Activated CD4-positive, alpha-beta T cell treated with anti-CD3 and anti-CD28 coated beads, Interleukin-2, amount 10 ng/mL, durations not matched to agents 24 days and 14 days (primary cell): ENCODE data around the gene DICER1. TPM values are rescaled to one million over a fixed set of nuclear protein-coding genes. Genes with fewer than 3 reads are reported as not detected.

Experiments
- DNase-seq: peaks from one replicate; pipeline ENCODE4 v3.0.0; 2022
- H3K27ac Mint-ChIP-seq: one replicate; pipeline ENCODE4 v1.8.0; 2022; ENCODE audit warnings: mild to moderate bottlenecking, mixed read lengths
- H3K27me3 Mint-ChIP-seq: one replicate; pipeline ENCODE4 v1.8.0; 2022; ENCODE audit warnings: mixed read lengths
- H3K36me3 Mint-ChIP-seq: one replicate; pipeline ENCODE4 v1.8.0; 2022; ENCODE audit warnings: low read depth, mild to moderate bottlenecking, mixed read lengths
- H3K4me1 Mint-ChIP-seq: one replicate; pipeline ENCODE4 v1.8.0; 2021; ENCODE audit warnings: mixed read lengths
- H3K4me3 Mint-ChIP-seq: one replicate; pipeline ENCODE4 v1.8.0; 2022; ENCODE audit warnings: mild to moderate bottlenecking, moderate library complexity, mixed read lengths
- H3K9me3 Mint-ChIP-seq: one replicate; pipeline ENCODE4 v1.8.0; 2021; ENCODE audit warnings: mixed read lengths
- intact Hi-C: fragments of 100-400 bp; cut with micrococcal nuclease; formaldehyde crosslinking; loops from one replicate; pipeline ENCODE4 v1.15.1; 2023
- total RNA-seq: library from RNA; stranded (reverse); gene quantifications from 2 replicates; pipeline ENCODE4 v1.2.3, GENCODE V29; 2022

The DICER1 gene
- total RNA-seq, 1 donor from 2014 or later, result 77.0 TPM

DNA sequence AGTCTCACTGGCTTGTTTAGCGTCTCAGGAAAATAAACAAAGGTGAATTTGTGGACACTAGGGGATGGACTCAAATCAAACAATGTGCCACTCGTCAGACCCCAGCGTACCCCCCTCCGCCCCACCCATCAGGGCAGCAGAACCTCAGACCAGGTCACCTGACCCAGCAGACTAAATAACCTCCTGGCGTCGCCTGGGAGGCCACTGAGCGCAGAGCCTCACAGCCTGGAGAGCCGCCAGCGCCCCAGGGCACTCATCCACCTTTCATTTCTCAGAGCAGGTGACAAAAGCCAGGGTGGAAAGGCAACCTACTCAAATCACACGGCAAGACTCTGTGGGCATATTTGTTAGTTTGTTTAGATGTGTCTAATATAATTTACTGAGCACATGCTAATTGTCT is 100.9 kb downstream of the DICER1 start:
- H3K27me3 Mint-ChIP-seq, result no peaks in the 10 kb centered on the region
- no peak for DNase-seq
- H3K4me3 Mint-ChIP-seq, result no peak overlapping the region
- no peak overlapping the region for H3K27ac Mint-ChIP-seq
- peaks cover 4% of the 10 kb centered on the region for H3K4me1 Mint-ChIP-seq
- H3K9me3 Mint-ChIP-seq, result no peaks in the 10 kb centered on the region
- H3K36me3 Mint-ChIP-seq, result no peaks in the 10 kb centered on the region
- intact Hi-C loops, result no loop called here

GRCh38 chr14:95055318-95055717 is 102.0 kb downstream of the DICER1 start:
- no peaks in the 10 kb centered on the region for H3K27me3 Mint-ChIP-seq
- no peak overlapping the region for H3K27ac Mint-ChIP-seq
- DNase-seq, result no peak
- H3K4me1 Mint-ChIP-seq, result peaks cover 4% of the 10 kb centered on the region
- intact Hi-C loops, result no loop called here
- no peaks in the 10 kb centered on the region for H3K9me3 Mint-ChIP-seq
- no peak overlapping the region for H3K4me3 Mint-ChIP-seq
- H3K36me3 Mint-ChIP-seq, result no peaks in the 10 kb centered on the region

- Mint-ChIP-seq H3K4me3 (no peak overlapping the region), H3K27ac (no peak overlapping the region), H3K9me3 (no peaks in the 10 kb centered on the region), H3K27me3 (no peaks in the 10 kb centered on the region), H3K36me3 (no peaks in the 10 kb centered on the region), H3K4me1 (peaks cover 4% of the 10 kb centered on the region)
- intact Hi-C loops, result no loop called here
- no peak for DNase-seq
Observed at GRCh38 chr14:95054346-95055280, 102.7 kb downstream of the DICER1 start.

GRCh38 chr14:95052016-95052585 is 105.2 kb downstream of the DICER1 start:
- no peak for DNase-seq
- H3K4me3 Mint-ChIP-seq, result no peak overlapping the region
- intact Hi-C loops, result no loop called here
- H3K27ac Mint-ChIP-seq, result no peak overlapping the region
- H3K27me3 Mint-ChIP-seq, result no peaks in the 10 kb centered on the region
- no peaks in the 10 kb centered on the region for H3K9me3 Mint-ChIP-seq
- H3K36me3 Mint-ChIP-seq, result no peaks in the 10 kb centered on the region
- no peaks in the 10 kb centered on the region for H3K4me1 Mint-ChIP-seq

DNA sequence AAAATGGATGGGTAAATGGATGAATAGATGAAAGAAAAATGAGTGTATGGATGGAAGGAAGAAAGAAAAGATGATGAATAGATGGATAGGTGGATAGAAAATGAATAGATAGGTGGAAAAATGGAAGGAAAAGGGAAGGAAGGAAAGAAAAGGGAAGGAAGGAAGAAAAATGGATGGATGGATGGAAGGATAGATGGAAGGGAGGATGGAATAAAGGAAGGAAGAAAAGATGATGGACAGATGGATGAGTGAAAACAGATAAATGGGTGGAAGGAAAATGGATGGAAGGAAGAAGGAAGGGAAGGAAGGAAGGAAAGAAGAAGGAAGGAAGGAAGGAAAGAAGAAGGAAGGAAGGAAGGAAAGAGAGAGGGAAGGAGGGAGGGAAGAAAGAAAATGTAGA is 107.4 kb downstream of the DICER1 start:
- Mint-ChIP-seq H3K36me3 (no peaks in the 10 kb centered on the region), H3K27me3 (no peaks in the 10 kb centered on the region), H3K4me1 (no peaks in the 10 kb centered on the region), H3K9me3 (no peaks in the 10 kb centered on the region), H3K27ac (no peak overlapping the region), H3K4me3 (no peak overlapping the region)
- no peak for DNase-seq
- intact Hi-C loops, result no loop called here

GRCh38 chr14:95048771-95049312 is 108.5 kb downstream of the DICER1 start:
- H3K36me3 Mint-ChIP-seq, result no peaks in the 10 kb centered on the region
- intact Hi-C loops, result no loop called here
- DNase-seq, result no peak
- no peak overlapping the region for H3K27ac Mint-ChIP-seq
- H3K9me3 Mint-ChIP-seq, result no peaks in the 10 kb centered on the region
- no peak overlapping the region for H3K4me3 Mint-ChIP-seq
- no peaks in the 10 kb centered on the region for H3K27me3 Mint-ChIP-seq
- H3K4me1 Mint-ChIP-seq, result no peaks in the 10 kb centered on the region

GRCh38 chr14:95047754-95048153 is 109.6 kb downstream of the DICER1 start:
- no peaks in the 10 kb centered on the region for H3K4me1 Mint-ChIP-seq
- intact Hi-C loops, result no loop called here
- H3K4me3 Mint-ChIP-seq, result no peak overlapping the region
- DNase-seq, result no peak
- H3K27ac Mint-ChIP-seq, result no peak overlapping the region
- H3K36me3 Mint-ChIP-seq, result no peaks in the 10 kb centered on the region
- H3K27me3 Mint-ChIP-seq, result no peaks in the 10 kb centered on the region
- no peaks in the 10 kb centered on the region for H3K9me3 Mint-ChIP-seq

- intact Hi-C loops, result no loop called here
- Mint-ChIP-seq H3K4me1 (no peaks in the 10 kb centered on the region), H3K9me3 (no peaks in the 10 kb centered on the region), H3K36me3 (no peaks in the 10 kb centered on the region), H3K4me3 (no peak overlapping the region), H3K27ac (no peak overlapping the region), H3K27me3 (no peaks in the 10 kb centered on the region)
- DNase-seq, result no peak
Observed at GRCh38 chr14:95046711-95047681, 110.3 kb downstream of the DICER1 start.

GRCh38 chr14:95045836-95046430 is 111.4 kb downstream of the DICER1 start:
- no peaks in the 10 kb centered on the region for H3K36me3 Mint-ChIP-seq
- H3K4me1 Mint-ChIP-seq, result no peaks in the 10 kb centered on the region
- H3K27ac Mint-ChIP-seq, result no peak overlapping the region
- H3K27me3 Mint-ChIP-seq, result no peaks in the 10 kb centered on the region
- intact Hi-C loops, result no loop called here
- DNase-seq, result no peak
- H3K9me3 Mint-ChIP-seq, result no peaks in the 10 kb centered on the region
- no peak overlapping the region for H3K4me3 Mint-ChIP-seq

- intact Hi-C loops, result no loop called here
- DNase-seq, result no peak
- H3K4me1 Mint-ChIP-seq, result no peaks in the 10 kb centered on the region
- H3K27me3 Mint-ChIP-seq, result no peaks in the 10 kb centered on the region
- H3K4me3 Mint-ChIP-seq, result no peak overlapping the region
- no peak overlapping the region for H3K27ac Mint-ChIP-seq
- no peaks in the 10 kb centered on the region for H3K9me3 Mint-ChIP-seq
- H3K36me3 Mint-ChIP-seq, result no peaks in the 10 kb centered on the region
Observed at GRCh38 chr14:95045106-95045701, 112.1 kb downstream of the DICER1 start.

DNA sequence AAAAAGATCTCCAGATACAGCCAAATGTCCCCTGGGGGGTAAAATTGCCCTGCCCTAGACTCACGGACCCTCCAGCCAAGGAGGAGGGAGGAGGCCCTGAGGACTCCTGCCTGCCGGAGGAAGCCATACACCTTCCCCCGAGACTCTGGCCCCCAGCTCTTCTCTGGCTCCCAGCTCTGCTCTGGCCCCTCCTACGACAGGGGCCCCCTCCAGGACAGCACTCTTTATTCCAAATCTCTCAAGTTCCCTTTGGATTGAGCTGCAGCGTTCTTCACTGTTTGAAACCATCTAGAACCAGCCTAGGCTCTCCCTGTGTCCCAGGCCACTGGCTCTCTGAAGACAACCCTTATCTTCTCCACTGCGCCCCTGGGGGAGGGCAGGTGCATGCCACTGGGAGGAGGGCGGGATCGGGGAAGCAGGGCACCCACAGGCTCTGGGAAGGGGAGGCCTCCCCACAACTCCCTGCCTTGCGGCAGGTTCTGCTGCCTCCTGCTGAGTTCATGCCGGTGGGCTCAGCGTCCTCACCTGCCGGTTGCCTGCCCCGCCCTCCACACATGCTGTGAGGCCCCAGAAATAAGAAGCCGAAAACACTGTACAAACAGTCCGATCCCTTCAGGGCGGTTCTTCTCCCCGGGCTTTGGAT is 112.7 kb downstream of the DICER1 start:
- no peaks in the 10 kb centered on the region for H3K36me3 Mint-ChIP-seq
- no peak overlapping the region for H3K27ac Mint-ChIP-seq
- H3K4me3 Mint-ChIP-seq, result no peak overlapping the region
- H3K9me3 Mint-ChIP-seq, result no peaks in the 10 kb centered on the region
- no peaks in the 10 kb centered on the region for H3K4me1 Mint-ChIP-seq
- H3K27me3 Mint-ChIP-seq, result no peaks in the 10 kb centered on the region
- intact Hi-C loops, result no loop called here
- no peak for DNase-seq

DNA sequence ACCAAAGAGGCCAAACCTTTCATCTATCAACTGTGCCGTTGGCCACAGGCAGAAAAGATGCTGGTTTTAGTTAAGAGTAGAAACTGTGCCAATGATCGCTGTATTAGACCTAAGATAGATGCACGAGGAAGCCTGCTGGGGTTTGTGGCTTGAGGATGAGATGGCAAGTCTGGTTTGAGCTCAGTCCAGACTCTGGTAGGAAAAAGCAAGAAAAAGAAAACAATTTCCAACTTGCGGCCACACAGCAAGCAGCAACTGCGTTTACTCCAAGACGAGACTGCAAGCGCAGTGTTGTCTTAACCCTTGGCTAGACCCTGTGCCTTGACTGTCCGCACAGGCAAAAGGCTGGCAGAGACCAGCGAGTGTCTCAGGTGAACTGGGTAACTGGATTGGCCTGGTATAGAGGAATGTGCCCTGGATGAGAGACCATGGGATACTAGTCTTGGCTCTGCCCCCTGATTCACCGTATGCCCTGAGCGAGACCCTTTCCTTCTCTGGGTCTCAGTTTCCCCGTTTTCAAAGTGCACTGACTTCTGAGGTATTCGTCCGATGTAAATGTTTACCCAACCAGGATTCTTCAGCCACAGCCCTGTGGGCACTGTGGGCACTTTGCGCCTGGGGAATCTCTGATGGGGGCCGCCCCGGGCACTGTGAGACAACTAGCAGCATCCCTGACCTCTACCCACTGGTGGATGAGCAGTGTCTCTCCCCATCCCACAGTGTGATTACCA is 113.4 kb downstream of the DICER1 start:
- H3K9me3 Mint-ChIP-seq, result no peaks in the 10 kb centered on the region
- H3K4me3 Mint-ChIP-seq, result no peak overlapping the region
- H3K4me1 Mint-ChIP-seq, result no peaks in the 10 kb centered on the region
- H3K27me3 Mint-ChIP-seq, result no peaks in the 10 kb centered on the region
- no peak overlapping the region for H3K27ac Mint-ChIP-seq
- no peak for DNase-seq
- intact Hi-C loops, result no loop called here
- H3K36me3 Mint-ChIP-seq, result no peaks in the 10 kb centered on the region
